ENCODE data around the gene PLCD3. TPM values are rescaled to one million over a fixed set of nuclear protein-coding genes. Genes with fewer than 3 reads are reported as not detected.

Gene PLCD3
- total and polyA plus RNA-seq, 9 of the 15 experiments (the other 6 are each of a cell fraction or from before 2014, with no cell fraction given) = 0.20 to 22.6 (median 7.5) TPM

DNA sequence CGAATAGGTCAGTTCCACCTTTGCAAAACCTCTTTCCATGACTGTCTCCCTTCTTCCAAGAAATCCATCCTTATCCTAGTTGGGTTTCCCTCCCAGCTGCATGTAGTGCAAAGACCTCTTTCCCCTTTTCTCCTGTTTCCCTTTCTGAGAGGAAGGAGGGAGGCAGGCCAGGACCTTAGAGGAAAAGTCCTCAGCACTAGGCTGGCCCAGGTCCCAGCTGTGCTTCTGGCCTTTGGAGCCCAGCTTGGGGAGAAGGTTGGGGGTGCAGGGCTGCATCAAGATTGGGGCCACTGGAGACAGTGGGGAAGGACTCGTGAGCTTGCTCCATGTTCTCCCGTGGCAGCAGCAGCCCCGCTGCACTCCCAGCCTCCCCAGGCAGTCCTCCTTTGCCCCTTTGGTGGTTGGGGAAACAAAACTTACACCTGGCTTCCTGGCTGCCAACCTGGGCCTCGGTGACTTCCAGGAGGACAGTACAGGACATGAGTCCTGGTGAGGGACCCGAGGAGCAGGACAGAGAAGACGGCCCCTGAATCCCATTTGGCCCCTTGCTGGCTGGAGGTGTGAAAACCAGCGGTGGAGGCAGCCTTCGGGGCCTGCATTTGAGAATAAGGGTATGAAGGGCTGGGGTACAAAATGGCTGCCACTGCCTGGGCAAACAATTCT, 29.8 kb upstream of the PLCD3 start (continued):
- TF ChIP-seq ZNF318 (IDR thresholded peaks at IDR 0.05; ENCODE audit: borderline replicate concordance in 1 of 2, low read depth in 1 of 2) (no peak), HBP1 (CRISPR knock-in tag; IDR thresholded peaks at IDR 0.05) (no peak), POLR2B (IDR thresholded peaks at IDR 0.05; ENCODE audit: low read depth, partially characterized antibody) (peak; percentile 7), CBX8 (IDR thresholded peaks at IDR 0.05; ENCODE audit: borderline replicate concordance, extremely low read depth, low read depth, low read length, poor library complexity, severe bottlenecking) (no peak), GTF2E2 (tag; IDR thresholded peaks at IDR 0.05) (no peak), ZNF77 (CRISPR knock-in tag; IDR thresholded peaks at IDR 0.05) (no peak), ELK1 (CRISPR knock-in tag; IDR thresholded peaks at IDR 0.05) (no peak), CREBBP (IDR thresholded peaks at IDR 0.05; ENCODE audit: low read depth, low read length) (no peak), ZBTB8A (IDR thresholded peaks at IDR 0.05; ENCODE audit: partially characterized antibody) (no peak)
- TF ChIP-seq, protein P1, sequence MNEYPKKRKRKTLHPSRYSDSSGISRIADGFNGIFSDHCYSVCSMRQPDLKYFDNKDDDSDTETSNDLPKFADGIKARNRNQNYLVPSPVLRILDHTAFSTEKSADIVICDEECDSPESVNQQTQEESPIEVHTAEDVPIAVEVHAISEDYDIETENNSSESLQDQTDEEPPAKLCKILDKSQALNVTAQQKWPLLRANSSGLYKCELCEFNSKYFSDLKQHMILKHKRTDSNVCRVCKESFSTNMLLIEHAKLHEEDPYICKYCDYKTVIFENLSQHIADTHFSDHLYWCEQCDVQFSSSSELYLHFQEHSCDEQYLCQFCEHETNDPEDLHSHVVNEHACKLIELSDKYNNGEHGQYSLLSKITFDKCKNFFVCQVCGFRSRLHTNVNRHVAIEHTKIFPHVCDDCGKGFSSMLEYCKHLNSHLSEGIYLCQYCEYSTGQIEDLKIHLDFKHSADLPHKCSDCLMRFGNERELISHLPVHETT (CRISPR knock-in tag; conservative IDR thresholded peaks at IDR 0.05 in 1 of 2, IDR thresholded peaks at IDR 0.05 in 1 of 2) = no peak
- TF ChIP-seq, protein P2, sequence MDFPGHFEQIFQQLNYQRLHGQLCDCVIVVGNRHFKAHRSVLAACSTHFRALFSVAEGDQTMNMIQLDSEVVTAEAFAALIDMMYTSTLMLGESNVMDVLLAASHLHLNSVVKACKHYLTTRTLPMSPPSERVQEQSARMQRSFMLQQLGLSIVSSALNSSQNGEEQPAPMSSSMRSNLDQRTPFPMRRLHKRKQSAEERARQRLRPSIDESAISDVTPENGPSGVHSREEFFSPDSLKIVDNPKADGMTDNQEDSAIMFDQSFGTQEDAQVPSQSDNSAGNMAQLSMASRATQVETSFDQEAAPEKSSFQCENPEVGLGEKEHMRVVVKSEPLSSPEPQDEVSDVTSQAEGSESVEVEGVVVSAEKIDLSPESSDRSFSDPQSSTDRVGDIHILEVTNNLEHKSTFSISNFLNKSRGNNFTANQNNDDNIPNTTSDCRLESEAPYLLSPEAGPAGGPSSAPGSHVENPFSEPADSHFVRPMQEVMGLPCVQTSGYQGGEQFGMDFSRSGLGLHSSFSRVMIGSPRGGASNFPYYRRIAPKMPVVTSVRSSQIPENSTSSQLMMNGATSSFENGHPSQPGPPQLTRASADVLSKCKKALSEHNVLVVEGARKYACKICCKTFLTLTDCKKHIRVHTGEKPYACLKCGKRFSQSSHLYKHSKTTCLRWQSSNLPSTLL (IDR thresholded peaks at IDR 0.05) = no peak

All from K562 (cell line).